Naive B cell (primary cell): ENCODE data around the gene CDC20. TPM values are rescaled to one million over a fixed set of nuclear protein-coding genes. Genes with fewer than 3 reads are reported as not detected.
"Not testable (repeated sequence)": the region's sequence is repeated elsewhere in the genome, so short reads cannot be mapped to it uniquely, and the experiment has no call there.

Experiments used
- ATAC-seq, 2 donors: fragments of 150-1000 bp; cut with Tn5 transposase; 2 replicates each; pipeline ENCODE4 v1.10.0; 2021; ENCODE audit warnings: low read depth in 2 of 2, mild to moderate bottlenecking in 2 of 2, moderate library complexity in 2 of 2
- DNase-seq: peaks from one replicate; pipeline ENCODE4 v3.0.0; 2022
- H3K27ac Mint-ChIP-seq, 6 donors: one replicate each; pipeline ENCODE4 v1.8.0; 2020 to 2022; ENCODE audit warnings: mild to moderate bottlenecking in 6 of 6, mixed read lengths in 6 of 6, moderate library complexity in 5 of 6, inconsistent platforms in 2 of 6
- H3K27me3 Mint-ChIP-seq, 3 donors: one replicate each; pipeline ENCODE4 v1.8.0; 2021 to 2022; ENCODE audit warnings: mixed read lengths in 3 of 3, mild to moderate bottlenecking in 1 of 3
- H3K36me3 Mint-ChIP-seq, 2 donors: one replicate each; pipeline ENCODE4 v1.8.0; 2020 to 2022; ENCODE audit warnings: mixed read lengths in 2 of 2, inconsistent platforms in 1 of 2, mild to moderate bottlenecking in 1 of 2
- H3K4me1 Mint-ChIP-seq, 3 donors: one replicate each; pipeline ENCODE4 v1.8.0; 2020 to 2022; ENCODE audit warnings: mixed read lengths in 3 of 3, inconsistent platforms in 1 of 3, mild to moderate bottlenecking in 1 of 3, moderate library complexity in 1 of 3
- H3K4me3 Mint-ChIP-seq, 8 donors: one replicate each; pipeline ENCODE4 v1.8.0; 2020 to 2022; ENCODE audit warnings: mild to moderate bottlenecking in 8 of 8, mixed read lengths in 8 of 8, moderate library complexity in 8 of 8, inconsistent platforms in 2 of 8
- H3K9me3 Mint-ChIP-seq, 7 donors: one replicate each; pipeline ENCODE4 v1.8.0; 2020 to 2022; ENCODE audit warnings: mixed read lengths in 7 of 7, mild to moderate bottlenecking in 5 of 7, inconsistent platforms in 2 of 7, moderate library complexity in 1 of 7
- polyA plus RNA-seq, 6 donors: library from polyadenylated mRNA; unstranded; fragments of 300-500 nt; fragmentation: Illumina TruSeq; gene quantifications; one replicate each; pipeline ENCODE4 v1.2.3, GENCODE V29; 2021; ENCODE audit warnings: low read depth in 6 of 6

Gene CDC20
- polyA plus RNA-seq, 6 donors from 2014 or later: 0.16 to 0.28 TPM; not detected in 4

GRCh38 chr1:43367904-43368645, 9.3 kb downstream of the CDC20 start, which contains the start of gene ELOVL1:
ELOVL1 (minus strand) TSS chr1:43368011; CDS start chr1:43365609, 2,402 bp downstream.
- H3K4me1 Mint-ChIP-seq: peaks cover 43 to 53% (median 47%) of the 10 kb centered on the region in 3 donors
- peak within 1 kb of the TSS; percentile 85 to 99 (median 90) for H3K27ac Mint-ChIP-seq
- no peaks in the 10 kb centered on the region for H3K27me3 Mint-ChIP-seq
- no peaks in the 10 kb centered on the region for H3K9me3 Mint-ChIP-seq
- peaks cover 8 to 9% of the 10 kb centered on the region in 2 donors for H3K36me3 Mint-ChIP-seq
- ATAC-seq (peak; percentile 79 to 80), DNase-seq (peak; percentile 89)
- peak within 1 kb of the TSS; percentile 84 to 99 (median 92) for H3K4me3 Mint-ChIP-seq

- Mint-ChIP-seq H3K4me1 (peaks cover 43 to 53% (median 47%) of the 10 kb centered on the region in 3 donors), H3K27me3 (no peaks in the 10 kb centered on the region), H3K27ac (peak overlapping the region; percentile 85 to 99 (median 90)), H3K4me3 (peak overlapping the region; percentile 84 to 99 (median 92)), H3K9me3 (no peaks in the 10 kb centered on the region), H3K36me3 (peaks cover 7 to 9% of the 10 kb centered on the region in 2 donors)
- DNase-seq: no peak
- no peak for ATAC-seq
Measured at GRCh38 chr1:43368646-43369020, 9.9 kb downstream of the CDC20 start.

- Mint-ChIP-seq H3K27ac (peak overlapping the region in 1 of 6 donors; percentile 43), H3K4me1 (peaks cover 40 to 46% (median 43%) of the 10 kb centered on the region in 3 donors)
- not testable (repeated sequence) for ATAC-seq
Measured at GRCh38 chr1:43369779-43370178, 11.0 kb downstream of the CDC20 start.

GRCh38 chr1:43370564-43370963, 11.8 kb downstream of the CDC20 start:
- H3K4me1 Mint-ChIP-seq: peaks cover 34 to 40% (median 37%) of the 10 kb centered on the region in 3 donors
- DNase-seq: no peak
- H3K36me3 Mint-ChIP-seq: no peaks in the 10 kb centered on the region
- H3K27me3 Mint-ChIP-seq: no peaks in the 10 kb centered on the region
- peak overlapping the region; percentile 4 to 78 (median 55) for H3K27ac Mint-ChIP-seq
- no peaks in the 10 kb centered on the region for H3K9me3 Mint-ChIP-seq
- H3K4me3 Mint-ChIP-seq: peak overlapping the region in 4 of 8 donors; percentile 36 to 73 (median 50)
- no peak for ATAC-seq

More at GRCh38 chr1:43369779-43370178, 11.0 kb downstream of the CDC20 start:
- H3K27me3 Mint-ChIP-seq, H3K36me3 Mint-ChIP-seq, DNase-seq, H3K9me3 Mint-ChIP-seq: not testable (repeated sequence)
- peak overlapping the region in 2 of 8 donors; percentile 57 to 99 for H3K4me3 Mint-ChIP-seq

GRCh38 chr1:43372172-43372571, 13.4 kb downstream of the CDC20 start:
- Mint-ChIP-seq H3K36me3 (no peaks in the 10 kb centered on the region), H3K4me1 (peaks cover 26 to 30% (median 29%) of the 10 kb centered on the region in 3 donors), H3K27ac (peak overlapping the region in 2 of 6 donors; percentile 35 to 36), H3K27me3 (no peaks in the 10 kb centered on the region), H3K9me3 (no peaks in the 10 kb centered on the region), H3K4me3 (no peak overlapping the region)
- DNase-seq (no peak), ATAC-seq (no peak)

GRCh38 chr1:43373066-43373940, 14.5 kb downstream of the CDC20 start:
- no peaks in the 10 kb centered on the region for H3K27me3 Mint-ChIP-seq
- ATAC-seq (no peak), DNase-seq (no peak)
- H3K9me3 Mint-ChIP-seq: no peaks in the 10 kb centered on the region
- no peak overlapping the region for H3K27ac Mint-ChIP-seq
- peaks cover 20 to 27% (median 25%) of the 10 kb centered on the region in 3 donors for H3K4me1 Mint-ChIP-seq
- no peak overlapping the region for H3K4me3 Mint-ChIP-seq
- no peaks in the 10 kb centered on the region for H3K36me3 Mint-ChIP-seq

GRCh38 chr1:43376723-43377235, 18.0 kb downstream of the CDC20 start:
- Mint-ChIP-seq H3K9me3 (no peaks in the 10 kb centered on the region), H3K27me3 (no peaks in the 10 kb centered on the region), H3K4me3 (no peak overlapping the region), H3K36me3 (peaks cover 7 to 9% of the 10 kb centered on the region in 2 donors), H3K27ac (peak overlapping the region in 1 of 6 donors; percentile 75), H3K4me1 (peaks cover 10 to 18% (median 13%) of the 10 kb centered on the region in 3 donors)
- ATAC-seq (no peak), DNase-seq (no peak)

- no peak overlapping the region for H3K4me3 Mint-ChIP-seq
- peaks cover 10 to 18% (median 13%) of the 10 kb centered on the region in 3 donors for H3K4me1 Mint-ChIP-seq
- no peak overlapping the region for H3K27ac Mint-ChIP-seq
- peaks cover 7 to 13% of the 10 kb centered on the region in 2 donors for H3K36me3 Mint-ChIP-seq
- no peaks in the 10 kb centered on the region for H3K27me3 Mint-ChIP-seq
- ATAC-seq (no peak), DNase-seq (no peak)
- no peaks in the 10 kb centered on the region for H3K9me3 Mint-ChIP-seq
Measured at GRCh38 chr1:43377831-43378230, 19.1 kb downstream of the CDC20 start.

- H3K4me3 Mint-ChIP-seq: no peak overlapping the region
- no peak for ATAC-seq
- H3K27me3 Mint-ChIP-seq: no peaks in the 10 kb centered on the region
- DNase-seq: no peak
- no peaks in the 10 kb centered on the region for H3K9me3 Mint-ChIP-seq
- peaks cover 15 to 18% of the 10 kb centered on the region in 2 donors for H3K36me3 Mint-ChIP-seq
- peaks cover 10 to 18% (median 13%) of the 10 kb centered on the region in 3 donors for H3K4me1 Mint-ChIP-seq
- H3K27ac Mint-ChIP-seq: peak overlapping the region in 1 of 6 donors; percentile 73
Measured at GRCh38 chr1:43379476-43379875, 20.7 kb downstream of the CDC20 start.

GRCh38 chr1:43381612-43382011, 22.8 kb downstream of the CDC20 start:
- H3K36me3 Mint-ChIP-seq: peaks cover 24 to 27% of the 10 kb centered on the region in 2 donors
- no peaks in the 10 kb centered on the region for H3K9me3 Mint-ChIP-seq
- ATAC-seq (no peak), DNase-seq (no peak)
- peak overlapping the region in 1 of 6 donors; percentile 52 for H3K27ac Mint-ChIP-seq
- peaks cover 10 to 19% (median 11%) of the 10 kb centered on the region in 3 donors for H3K4me1 Mint-ChIP-seq
- peak overlapping the region in 1 of 8 donors; percentile 47 for H3K4me3 Mint-ChIP-seq
- H3K27me3 Mint-ChIP-seq: no peaks in the 10 kb centered on the region

- peaks cover 8 to 17% (median 10%) of the 10 kb centered on the region in 3 donors for H3K4me1 Mint-ChIP-seq
- peak overlapping the region in 3 of 6 donors; percentile 46 to 70 (median 67) for H3K27ac Mint-ChIP-seq
- no peak overlapping the region for H3K4me3 Mint-ChIP-seq
- no peaks in the 10 kb centered on the region for H3K9me3 Mint-ChIP-seq
- H3K27me3 Mint-ChIP-seq: no peaks in the 10 kb centered on the region
- DNase-seq: no peak
- peaks cover 29 to 30% of the 10 kb centered on the region in 2 donors for H3K36me3 Mint-ChIP-seq
- no peak for ATAC-seq
Measured at GRCh38 chr1:43382027-43382779, 23.4 kb downstream of the CDC20 start.

GRCh38 chr1:43383449-43383848, 24.7 kb downstream of the CDC20 start:
- H3K36me3 Mint-ChIP-seq: peaks cover 30 to 31% of the 10 kb centered on the region in 2 donors
- H3K27ac Mint-ChIP-seq: peak overlapping the region in 3 of 6 donors; percentile 27 to 74 (median 74)
- H3K4me1 Mint-ChIP-seq: peaks cover 18 to 20% (median 20%) of the 10 kb centered on the region in 3 donors
- H3K4me3 Mint-ChIP-seq: peak overlapping the region in 1 of 8 donors; percentile 16
- ATAC-seq (no peak), DNase-seq (no peak)
- H3K27me3 Mint-ChIP-seq: no peaks in the 10 kb centered on the region
- H3K9me3 Mint-ChIP-seq: no peaks in the 10 kb centered on the region
